Duodenal mucosa (tissue), 2 donors: ENCODE measurements around the gene STPG2.
"Not testable (repeated sequence)": the region's sequence is repeated elsewhere in the genome, so short reads cannot be mapped to it uniquely, and the experiment has no call there.

ENCODE experiments used
- H3K27ac ChIP-seq: one replicate; pipeline ENCODE4 v1.7.0; 2013; ENCODE audit warnings: low read depth, low read length
- H3K27me3 ChIP-seq, 2 donors: one replicate each; pipeline ENCODE4 v1.7.0; 2013; ENCODE audit warnings: low read length in 2 of 2, control low read depth in 1 of 2; ENCODE audit not compliant: insufficient read depth in 2 of 2, control insufficient read depth in 1 of 2
- H3K36me3 ChIP-seq, 2 donors: one replicate each; pipeline ENCODE4 v1.7.0; 2013; ENCODE audit warnings: low read length in 2 of 2, control low read depth in 1 of 2; ENCODE audit not compliant: insufficient read depth in 2 of 2, control insufficient read depth in 1 of 2
- H3K4me1 ChIP-seq, 2 donors: one replicate each; pipeline ENCODE4 v1.7.0; 2013; ENCODE audit warnings: low read length in 2 of 2, control low read depth in 1 of 2; ENCODE audit not compliant: insufficient read depth in 2 of 2, control insufficient read depth in 1 of 2
- H3K4me3 ChIP-seq, 2 donors: one replicate each; pipeline ENCODE4 v1.7.0; 2013; ENCODE audit warnings: low read length in 2 of 2, low read depth in 1 of 2
- H3K9ac ChIP-seq, 2 donors: one replicate each; pipeline ENCODE4 v1.7.0; 2013; ENCODE audit warnings: low read length in 2 of 2, low read depth in 1 of 2
- H3K9me3 ChIP-seq, 2 donors: one replicate each; pipeline ENCODE4 v1.7.0; 2013; ENCODE audit warnings: low read length in 2 of 2, control low read depth in 1 of 2; ENCODE audit not compliant: control insufficient read depth in 1 of 2

The STPG2 gene

DNA sequence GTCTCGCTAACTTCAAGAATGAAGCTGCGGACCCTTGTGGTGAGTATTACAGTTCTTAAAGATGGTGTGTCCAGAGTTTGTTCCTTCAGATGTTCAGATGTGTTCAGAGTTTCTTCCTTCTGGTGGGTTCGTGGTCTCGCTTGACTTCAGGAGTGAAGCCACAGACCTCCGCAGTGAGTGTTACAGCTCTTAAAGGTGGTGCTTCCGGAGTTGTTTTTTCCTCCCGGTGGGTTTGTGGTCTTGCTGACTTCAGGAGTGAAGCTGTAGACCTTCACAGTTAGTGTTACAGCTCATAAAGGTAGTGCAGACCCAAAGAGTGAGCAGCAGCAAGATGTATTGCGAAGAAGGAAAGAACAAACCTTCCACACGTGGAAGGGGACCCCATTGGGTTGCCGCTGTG, 592.6 kb downstream of the STPG2 start:
- H3K9ac ChIP-seq, H3K4me3 ChIP-seq, H3K36me3 ChIP-seq, H3K27me3 ChIP-seq, H3K9me3 ChIP-seq, H3K27ac ChIP-seq, H3K4me1 ChIP-seq: not testable (repeated sequence)

DNA sequence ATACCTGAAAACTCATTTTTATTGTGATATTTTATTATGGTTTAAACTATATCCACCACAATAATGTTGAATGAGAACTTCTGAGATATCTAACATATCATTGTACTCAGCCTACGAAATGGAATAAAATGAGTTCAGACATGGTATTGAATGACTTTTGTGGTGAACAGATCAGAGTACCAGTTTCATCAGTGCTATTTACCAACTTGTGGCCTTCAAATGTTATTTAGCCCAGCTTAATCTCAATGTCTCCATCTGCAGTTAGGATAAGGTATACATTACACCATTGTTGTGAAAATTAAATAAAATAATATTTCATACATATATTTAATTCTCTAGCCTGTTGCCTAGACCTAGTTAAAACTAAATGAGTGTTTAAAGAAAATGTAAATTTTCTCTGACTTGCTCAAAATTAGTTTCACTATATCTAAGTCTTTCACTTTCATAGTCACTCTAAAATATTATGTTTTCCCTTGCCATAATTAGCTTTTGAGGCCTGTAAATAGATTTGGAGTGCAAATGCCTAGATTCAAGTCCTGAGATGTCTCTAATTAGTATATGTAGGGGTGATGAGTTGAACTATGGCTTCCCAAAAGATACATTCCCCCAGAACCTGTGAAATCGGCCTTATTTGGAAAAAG, 594.2 kb downstream of the STPG2 start:
- no peaks in the 10 kb centered on the region for H3K4me1 ChIP-seq
- H3K27ac ChIP-seq = no peak overlapping the region
- no peak overlapping the region for H3K9ac ChIP-seq
- no peak overlapping the region for H3K4me3 ChIP-seq
- no peaks in the 10 kb centered on the region for H3K9me3 ChIP-seq
- no peaks in the 10 kb centered on the region for H3K36me3 ChIP-seq
- no peaks in the 10 kb centered on the region for H3K27me3 ChIP-seq

DNA sequence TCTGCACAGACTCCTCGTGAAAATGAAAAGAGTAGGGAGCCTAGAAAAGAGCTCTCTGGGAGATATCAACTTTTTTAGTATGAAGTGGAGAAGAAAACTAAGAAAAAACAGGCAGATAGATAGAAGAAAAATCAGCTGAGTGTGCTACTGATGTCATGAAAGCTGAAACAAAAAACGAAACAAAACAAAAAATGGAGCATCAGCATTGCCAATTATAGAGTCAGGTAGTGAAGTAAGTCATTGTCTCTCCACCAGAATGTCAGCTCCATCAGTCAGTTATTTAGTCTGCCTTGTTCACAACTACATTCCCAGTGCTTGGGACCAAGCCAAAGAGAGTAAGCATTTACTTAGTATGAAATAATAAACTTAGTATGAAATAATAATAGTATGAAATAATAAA, 595.1 kb downstream of the STPG2 start:
- Histone ChIP-seq H3K9ac (no peak overlapping the region), H3K27ac (no peak overlapping the region), H3K9me3 (no peaks in the 10 kb centered on the region), H3K4me3 (no peak overlapping the region), H3K36me3 (no peaks in the 10 kb centered on the region), H3K27me3 (no peaks in the 10 kb centered on the region), H3K4me1 (no peaks in the 10 kb centered on the region)

DNA sequence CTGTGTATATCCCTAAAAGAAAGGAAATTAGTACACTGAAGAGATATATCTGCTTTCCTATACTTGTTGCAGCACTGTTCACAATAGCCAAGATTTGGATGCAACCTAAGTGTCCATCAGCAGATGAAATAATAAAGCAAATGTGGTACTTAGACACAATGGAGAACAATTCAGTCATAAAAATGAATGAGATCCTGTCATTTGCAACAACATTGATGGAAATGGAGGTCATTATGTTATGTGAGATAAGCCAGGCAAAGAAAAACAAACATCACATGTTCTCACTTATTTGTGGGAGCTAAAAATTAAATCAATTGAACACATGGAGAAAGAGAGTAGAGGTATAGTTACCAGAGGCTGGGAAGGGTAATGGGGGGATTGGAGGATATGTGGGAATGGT, 611.9 kb downstream of the STPG2 start:
- no peak overlapping the region for H3K4me3 ChIP-seq
- no peaks in the 10 kb centered on the region for H3K9me3 ChIP-seq
- H3K4me1 ChIP-seq = no peaks in the 10 kb centered on the region
- no peaks in the 10 kb centered on the region for H3K36me3 ChIP-seq
- H3K27me3 ChIP-seq = no peaks in the 10 kb centered on the region
- H3K9ac ChIP-seq = no peak overlapping the region
- no peak overlapping the region for H3K27ac ChIP-seq

- Histone ChIP-seq H3K4me3 (no peak overlapping the region), H3K36me3 (no peaks in the 10 kb centered on the region), H3K9ac (no peak overlapping the region), H3K9me3 (no peaks in the 10 kb centered on the region), H3K27ac (no peak overlapping the region), H3K4me1 (no peaks in the 10 kb centered on the region), H3K27me3 (no peaks in the 10 kb centered on the region)
Measured at GRCh38 chr4:97530676-97531075, 612.6 kb downstream of the STPG2 start.

- Histone ChIP-seq H3K9me3 (no peaks in the 10 kb centered on the region), H3K27ac (no peak overlapping the region), H3K27me3 (no peaks in the 10 kb centered on the region), H3K36me3 (no peaks in the 10 kb centered on the region), H3K9ac (no peak overlapping the region), H3K4me3 (no peak overlapping the region), H3K4me1 (no peaks in the 10 kb centered on the region)
Measured at GRCh38 chr4:97525236-97525635, 618.0 kb downstream of the STPG2 start.

DNA sequence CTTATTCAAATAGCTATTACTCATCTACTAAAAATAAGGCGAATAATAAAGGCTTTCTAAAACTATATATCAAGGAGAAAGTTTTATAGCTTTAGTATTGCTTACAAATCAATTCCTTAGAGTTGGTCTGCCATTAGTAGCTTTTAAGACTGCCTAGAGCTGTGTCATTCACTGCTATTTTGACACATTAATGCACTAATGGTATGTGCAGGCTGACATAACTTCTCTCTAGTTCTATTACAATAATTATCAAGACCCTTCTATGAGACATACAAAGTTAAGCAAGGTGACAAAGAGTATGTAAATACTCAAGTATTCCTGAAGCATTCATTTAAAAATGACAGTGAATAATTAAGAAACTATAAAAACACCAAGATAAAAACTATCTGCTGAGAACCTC, 625.3 kb downstream of the STPG2 start:
- Histone ChIP-seq H3K9me3 (no peaks in the 10 kb centered on the region), H3K9ac (no peak overlapping the region), H3K4me3 (no peak overlapping the region), H3K27me3 (no peaks in the 10 kb centered on the region), H3K36me3 (no peaks in the 10 kb centered on the region), H3K4me1 (no peaks in the 10 kb centered on the region), H3K27ac (no peak overlapping the region)

DNA sequence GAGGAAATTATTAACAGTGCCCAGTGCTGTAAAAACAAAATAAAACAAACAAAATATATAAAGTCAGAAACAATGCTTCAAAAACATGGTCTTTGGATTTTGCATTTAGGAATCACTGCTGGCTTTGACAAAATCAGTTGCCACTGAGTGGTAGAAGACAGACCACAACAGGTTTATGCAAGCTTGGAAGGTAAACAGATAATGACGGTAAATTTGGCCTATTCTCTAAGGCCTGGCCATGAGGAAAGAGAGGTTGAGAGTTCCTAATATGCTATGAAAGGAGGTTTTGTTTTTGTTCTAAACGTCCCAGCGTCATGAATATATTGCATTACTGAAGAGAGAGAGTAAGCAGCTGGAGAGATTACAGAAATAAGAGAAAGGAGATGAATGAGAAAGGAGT, 629.4 kb downstream of the STPG2 start:
- no peaks in the 10 kb centered on the region for H3K9me3 ChIP-seq
- H3K4me1 ChIP-seq = no peaks in the 10 kb centered on the region
- no peaks in the 10 kb centered on the region for H3K27me3 ChIP-seq
- H3K4me3 ChIP-seq = no peak overlapping the region
- H3K36me3 ChIP-seq = no peaks in the 10 kb centered on the region
- H3K9ac ChIP-seq = no peak overlapping the region
- no peak overlapping the region for H3K27ac ChIP-seq
